ENCODE data around the gene TRIM5.

DNA sequence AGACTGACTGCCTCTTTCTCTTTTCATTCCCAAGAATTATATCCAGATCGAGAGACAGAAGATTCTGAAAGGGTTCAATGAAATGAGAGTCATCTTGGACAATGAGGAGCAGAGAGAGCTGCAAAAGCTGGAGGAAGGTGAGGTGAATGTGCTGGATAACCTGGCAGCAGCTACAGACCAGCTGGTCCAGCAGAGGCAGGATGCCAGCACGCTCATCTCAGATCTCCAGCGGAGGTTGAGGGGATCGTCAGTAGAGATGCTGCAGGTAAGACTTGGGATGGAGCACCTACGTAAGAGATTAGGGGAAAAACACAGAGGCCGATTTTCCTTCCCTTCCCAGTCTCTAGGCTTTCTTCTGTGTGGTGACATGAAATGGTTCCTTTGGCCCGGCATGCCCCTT, 13.4 kb upstream of the TRIM5 start:
- no peak for TF ChIP-seq POLR2A (IDR thresholded peaks at IDR 0.05)
- TF ChIP-seq, protein P1, sequence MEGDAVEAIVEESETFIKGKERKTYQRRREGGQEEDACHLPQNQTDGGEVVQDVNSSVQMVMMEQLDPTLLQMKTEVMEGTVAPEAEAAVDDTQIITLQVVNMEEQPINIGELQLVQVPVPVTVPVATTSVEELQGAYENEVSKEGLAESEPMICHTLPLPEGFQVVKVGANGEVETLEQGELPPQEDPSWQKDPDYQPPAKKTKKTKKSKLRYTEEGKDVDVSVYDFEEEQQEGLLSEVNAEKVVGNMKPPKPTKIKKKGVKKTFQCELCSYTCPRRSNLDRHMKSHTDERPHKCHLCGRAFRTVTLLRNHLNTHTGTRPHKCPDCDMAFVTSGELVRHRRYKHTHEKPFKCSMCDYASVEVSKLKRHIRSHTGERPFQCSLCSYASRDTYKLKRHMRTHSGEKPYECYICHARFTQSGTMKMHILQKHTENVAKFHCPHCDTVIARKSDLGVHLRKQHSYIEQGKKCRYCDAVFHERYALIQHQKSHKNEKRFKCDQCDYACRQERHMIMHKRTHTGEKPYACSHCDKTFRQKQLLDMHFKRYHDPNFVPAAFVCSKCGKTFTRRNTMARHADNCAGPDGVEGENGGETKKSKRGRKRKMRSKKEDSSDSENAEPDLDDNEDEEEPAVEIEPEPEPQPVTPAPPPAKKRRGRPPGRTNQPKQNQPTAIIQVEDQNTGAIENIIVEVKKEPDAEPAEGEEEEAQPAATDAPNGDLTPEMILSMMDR (IDR thresholded peaks at IDR 0.05), result no peak
